HG03432 (cell line): ENCODE data around the gene XYLT2.
"Not testable (repeated sequence)": the region's sequence is repeated elsewhere in the genome, so short reads cannot be mapped to it uniquely, and the experiment has no call there.

Source experiments
- ATAC-seq: cut with Tn5 transposase; IDR thresholded peaks from one replicate; pipeline ENCODE4 v1.9.1; 2021; ENCODE audit warnings: mild to moderate bottlenecking, moderate library complexity; ENCODE audit not compliant: unreplicated experiment

XYLT2 gene

GRCh38 chr17:50319306-50320004 is 26.5 kb upstream of the XYLT2 start:
- no peak for ATAC-seq

GRCh38 chr17:50322271-50322670 is 23.7 kb upstream of the XYLT2 start:
- no peak for ATAC-seq

GRCh38 chr17:50323060-50323459 is 22.9 kb upstream of the XYLT2 start:
- no peak for ATAC-seq

- ATAC-seq = no peak
These were observed 20.0 kb upstream of the XYLT2 start for GRCh38 chr17:50325906-50326305.

GRCh38 chr17:50326831-50327364 is 19.0 kb upstream of the XYLT2 start:
- no peak for ATAC-seq

- no peak for ATAC-seq
These were observed 17.3 kb upstream of the XYLT2 start for GRCh38 chr17:50328363-50329325.

GRCh38 chr17:50329716-50330115 is 16.2 kb upstream of the XYLT2 start:
- ATAC-seq = no peak

- no peak for ATAC-seq
These were observed 15.7 kb upstream of the XYLT2 start for GRCh38 chr17:50330151-50330775.

GRCh38 chr17:50331085-50331791 is 14.7 kb upstream of the XYLT2 start:
- ATAC-seq = no peak

- ATAC-seq = no peak
These were observed 13.7 kb upstream of the XYLT2 start for GRCh38 chr17:50332196-50332595.

- not testable (repeated sequence) for ATAC-seq
These were observed 12.5 kb upstream of the XYLT2 start for GRCh38 chr17:50333291-50334057.

- no peak for ATAC-seq
These were observed 8.0 kb upstream of the XYLT2 start for GRCh38 chr17:50337956-50338355.

GRCh38 chr17:50338645-50339044 is 7.3 kb upstream of the XYLT2 start:
- ATAC-seq = no peak

GRCh38 chr17:50339381-50339780 is 6.5 kb upstream of the XYLT2 start:
- ATAC-seq = no peak

- ATAC-seq = no peak
These were observed 1.1 kb upstream of the XYLT2 start for GRCh38 chr17:50344731-50345365.

- peak; percentile 57 for ATAC-seq
These were observed 589 bp downstream of the XYLT2 start for GRCh38 chr17:50346313-50347116.

- no peak for ATAC-seq
These were observed 1.4 kb downstream of the XYLT2 start for GRCh38 chr17:50347117-50347893.

GRCh38 chr17:50347894-50348291 is 2.0 kb downstream of the XYLT2 start:
- ATAC-seq = no peak
